Stimulated activated CD8-positive, alpha-beta memory T cell treated with anti-CD3 and anti-CD28 coated beads, Interleukin-7, amount 100 ng/mL, for 4 hours (primary cell): Measurements from ENCODE around the gene NUP50.

Experiments
- DNase-seq, 2 donors: peaks; one replicate each; pipeline ENCODE4 v3.0.0-alpha.2; 2020; ENCODE audit warnings: low read depth in 2 of 2

The NUP50 gene

DNA sequence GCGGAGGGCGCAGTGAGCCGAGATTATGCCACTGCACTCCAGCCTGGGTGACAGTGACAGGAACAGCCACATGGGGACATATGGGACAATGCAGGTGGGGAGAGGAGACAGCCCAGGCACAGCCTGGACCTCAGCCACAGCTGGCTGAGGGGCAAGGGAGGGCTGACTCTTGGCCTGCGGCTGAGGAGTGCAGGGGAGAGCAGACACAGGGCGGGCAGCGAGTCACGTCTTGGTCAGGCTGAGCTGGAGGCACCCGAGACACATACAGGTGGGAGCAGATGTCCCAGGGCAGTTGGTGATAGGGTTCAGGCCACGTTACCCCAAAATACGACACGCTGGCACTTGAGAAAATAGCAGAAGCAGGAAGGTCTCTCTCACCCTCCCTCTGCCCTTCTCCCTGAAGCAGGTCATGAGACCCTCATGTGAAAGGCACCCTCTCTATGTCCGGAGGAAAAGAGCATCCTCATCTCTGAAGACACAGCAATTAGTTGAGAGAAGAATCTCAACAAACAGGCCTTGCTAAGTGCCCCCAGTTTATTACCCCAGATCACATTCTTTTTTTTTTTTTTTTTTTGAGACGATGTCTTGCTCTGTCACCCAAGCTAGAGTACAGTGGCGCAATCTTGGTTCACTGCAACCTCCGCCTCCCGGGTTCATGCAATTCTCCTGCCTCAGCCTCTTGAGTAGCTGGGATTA, 66.4 kb downstream of the NUP50 start:
- no peak for DNase-seq

- no peak for DNase-seq
Observed at GRCh38 chr22:45231293-45231692, 67.6 kb downstream of the NUP50 start.

- DNase-seq = no peak
Observed at GRCh38 chr22:45233386-45233785, 69.7 kb downstream of the NUP50 start.

GRCh38 chr22:45233827-45234226, 70.1 kb downstream of the NUP50 start:
- DNase-seq = no peak

GRCh38 chr22:45235101-45235777, 71.5 kb downstream of the NUP50 start:
- DNase-seq = no peak

GRCh38 chr22:45235851-45236342, 72.2 kb downstream of the NUP50 start:
- no peak for DNase-seq

DNA sequence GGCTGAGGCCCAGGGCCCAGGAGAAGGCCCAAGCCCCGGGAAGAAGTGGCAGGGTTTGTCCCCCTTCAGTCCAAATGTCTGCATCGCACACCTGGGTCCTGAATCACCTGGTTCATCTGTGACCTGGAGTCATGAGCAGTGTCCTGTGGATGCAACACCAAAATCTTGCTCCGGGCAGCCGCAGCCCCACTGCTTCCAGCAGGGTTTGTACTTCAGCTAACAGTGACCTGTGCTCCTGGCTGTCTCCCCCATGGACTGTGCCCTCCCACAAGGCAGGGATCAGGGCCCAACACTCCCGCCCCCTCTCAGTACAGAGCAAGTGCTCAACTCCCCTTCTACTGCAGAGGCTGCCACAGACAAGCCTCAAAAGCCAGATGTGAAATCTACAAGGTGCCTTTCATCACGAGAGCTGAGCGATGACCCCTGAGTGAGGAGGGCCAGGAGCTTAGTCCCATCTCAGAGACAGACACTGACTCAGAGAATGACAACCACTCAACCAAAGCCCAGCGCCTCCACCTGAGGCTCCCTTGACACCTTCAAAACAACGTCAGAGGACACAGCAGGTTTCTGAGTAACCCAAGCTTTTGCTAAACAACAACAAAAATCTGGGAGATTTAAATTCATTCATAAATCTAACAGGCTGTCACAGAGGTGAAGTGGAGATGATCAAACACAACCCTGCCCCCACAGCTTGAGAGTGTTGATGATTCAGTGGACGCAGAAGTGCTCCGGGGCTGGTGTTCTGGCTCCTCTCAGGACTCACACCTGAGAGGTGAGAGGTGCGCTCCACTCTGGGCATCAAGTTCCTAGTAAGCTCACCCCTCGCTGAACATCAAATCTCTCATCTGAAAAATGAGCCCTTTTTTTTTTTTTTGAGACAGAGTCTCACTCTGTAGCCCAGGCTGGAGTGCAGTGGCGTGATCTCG, 73.6 kb downstream of the NUP50 start:
- no peak for DNase-seq
